NT2/D1 (cell line): Measurements from ENCODE around the gene MICAL2.

Experiments used
- DNase-seq: peaks from one replicate; pipeline ENCODE4 v3.0.0-alpha.2; 2011; ENCODE audit warnings: low read depth, low spot score
- H3K27me3 ChIP-seq: 2 replicates; pipeline ENCODE4 v1.6.0; 2011; ENCODE audit warnings: mild to moderate bottlenecking; ENCODE audit not compliant: insufficient read length, insufficient read depth
- H3K36me3 ChIP-seq: 2 replicates; pipeline ENCODE4 v1.6.1; 2011; ENCODE audit warnings: mild to moderate bottlenecking, low read length, mixed read lengths; ENCODE audit not compliant: insufficient read depth, insufficient read length
- H3K4me1 ChIP-seq: 2 replicates; pipeline ENCODE4 v1.5.1; 2011; ENCODE audit not compliant: insufficient read depth, insufficient read length
- H3K4me3 ChIP-seq: 2 replicates; pipeline ENCODE4 v1.5.1; 2011; ENCODE audit warnings: low read depth; ENCODE audit not compliant: insufficient read length
- H3K9ac ChIP-seq: 2 replicates; pipeline ENCODE4 v1.6.0; 2011; ENCODE audit warnings: low read depth; ENCODE audit not compliant: insufficient read length
- H3K9me3 ChIP-seq: 2 replicates; pipeline ENCODE4 v1.5.1; 2011; ENCODE audit warnings: mild to moderate bottlenecking, low read length; ENCODE audit not compliant: insufficient read depth
- SUZ12 ChIP-seq: IDR thresholded peaks from 2 replicates; pipeline ENCODE4 v1.6.1; 2011; ENCODE audit not compliant: insufficient read length, insufficient read depth; ENCODE audit errors: extremely low read depth
- YY1 ChIP-seq: IDR thresholded peaks from 2 replicates; pipeline ENCODE4 v1.6.1; 2011; ENCODE audit not compliant: insufficient read length, insufficient read depth
- ZNF274 ChIP-seq: IDR thresholded peaks from 2 replicates; pipeline ENCODE4 v1.6.1; 2011; ENCODE audit warnings: mild to moderate bottlenecking, low read depth, low read length

Gene MICAL2

GRCh38 chr11:12199231-12199948 lies 89.0 kb downstream of the MICAL2 start:
- Histone ChIP-seq H3K4me1 (no peaks in the 10 kb centered on the region), H3K4me3 (no peak overlapping the region), H3K9ac (no peak overlapping the region), H3K9me3 (no peaks in the 10 kb centered on the region), H3K27me3 (no peaks in the 10 kb centered on the region), H3K36me3 (peaks cover 18% of the 10 kb centered on the region)
- no peak for DNase-seq
- TF ChIP-seq ZNF274 (no peak), SUZ12 (no peak), YY1 (no peak)

GRCh38 chr11:12200279-12200990 lies 90.0 kb downstream of the MICAL2 start:
- no peak overlapping the region for H3K4me3 ChIP-seq
- no peaks in the 10 kb centered on the region for H3K9me3 ChIP-seq
- H3K27me3 ChIP-seq: no peaks in the 10 kb centered on the region
- no peak for DNase-seq
- peaks cover 23% of the 10 kb centered on the region for H3K36me3 ChIP-seq
- H3K9ac ChIP-seq: no peak overlapping the region
- TF ChIP-seq SUZ12: no peak
- no peak for TF ChIP-seq YY1
- no peak for TF ChIP-seq ZNF274
- no peaks in the 10 kb centered on the region for H3K4me1 ChIP-seq

GRCh38 chr11:12200991-12201985 lies 90.9 kb downstream of the MICAL2 start:
- no peak for DNase-seq
- no peak overlapping the region for H3K9ac ChIP-seq
- TF ChIP-seq ZNF274: no peak
- TF ChIP-seq SUZ12: no peak
- TF ChIP-seq YY1: no peak

GRCh38 chr11:12202661-12203310 lies 92.4 kb downstream of the MICAL2 start:
- TF ChIP-seq SUZ12 (no peak), YY1 (no peak), ZNF274 (no peak)
- H3K4me1 ChIP-seq: no peaks in the 10 kb centered on the region
- H3K4me3 ChIP-seq: no peak overlapping the region
- H3K9ac ChIP-seq: no peak overlapping the region
- peaks cover 20% of the 10 kb centered on the region for H3K36me3 ChIP-seq
- no peaks in the 10 kb centered on the region for H3K9me3 ChIP-seq
- DNase-seq: no peak
- no peaks in the 10 kb centered on the region for H3K27me3 ChIP-seq

More at GRCh38 chr11:12200991-12201985, 90.9 kb downstream of the MICAL2 start:
- H3K4me3 ChIP-seq: no peak overlapping the region
- H3K27me3 ChIP-seq: no peaks in the 10 kb centered on the region
- peaks cover 23% of the 10 kb centered on the region for H3K36me3 ChIP-seq
- no peaks in the 10 kb centered on the region for H3K4me1 ChIP-seq
- no peaks in the 10 kb centered on the region for H3K9me3 ChIP-seq

GRCh38 chr11:12204506-12204905 lies 94.1 kb downstream of the MICAL2 start:
- no peak for DNase-seq

GRCh38 chr11:12205330-12205729 lies 94.9 kb downstream of the MICAL2 start:
- Histone ChIP-seq H3K9ac (no peak overlapping the region), H3K27me3 (no peaks in the 10 kb centered on the region), H3K4me1 (no peaks in the 10 kb centered on the region), H3K9me3 (no peaks in the 10 kb centered on the region), H3K4me3 (no peak overlapping the region), H3K36me3 (peaks cover 21% of the 10 kb centered on the region)
- TF ChIP-seq ZNF274 (no peak), YY1 (no peak), SUZ12 (no peak)
- DNase-seq: no peak

More at GRCh38 chr11:12204506-12204905, 94.1 kb downstream of the MICAL2 start:
- no peak overlapping the region for H3K9ac ChIP-seq
- no peaks in the 10 kb centered on the region for H3K9me3 ChIP-seq
- H3K4me3 ChIP-seq: no peak overlapping the region
- peaks cover 15% of the 10 kb centered on the region for H3K36me3 ChIP-seq
- no peaks in the 10 kb centered on the region for H3K4me1 ChIP-seq
- TF ChIP-seq ZNF274 (no peak), SUZ12 (no peak), YY1 (no peak)
- H3K27me3 ChIP-seq: no peaks in the 10 kb centered on the region

GRCh38 chr11:12206529-12206928 lies 96.1 kb downstream of the MICAL2 start:
- no peak overlapping the region for H3K9ac ChIP-seq
- no peak overlapping the region for H3K4me3 ChIP-seq
- no peak for DNase-seq
- no peaks in the 10 kb centered on the region for H3K27me3 ChIP-seq
- H3K36me3 ChIP-seq: peaks cover 21% of the 10 kb centered on the region
- H3K9me3 ChIP-seq: no peaks in the 10 kb centered on the region
- H3K4me1 ChIP-seq: no peaks in the 10 kb centered on the region
- no peak for TF ChIP-seq SUZ12
- no peak for TF ChIP-seq ZNF274
- TF ChIP-seq YY1: no peak
